WI38 (cell line): Measurements from ENCODE around the gene RPS3A.
"Not testable (repeated sequence)": the region's sequence is repeated elsewhere in the genome, so short reads cannot be mapped to it uniquely, and the experiment has no call there.

Source experiments
- H3K4me3 ChIP-seq: 2 replicates; pipeline ENCODE4 v1.5.1; 2011; ENCODE audit warnings: low read depth, mild to moderate bottlenecking, control low read depth, low read length
- TF ChIP-seq, protein P1 (sequence below): IDR thresholded peaks from 2 replicates; pipeline ENCODE4 v1.5.1; 2012; ENCODE audit warnings: low read depth, mild to moderate bottlenecking, control low read depth, low read length

RPS3A gene

DNA sequence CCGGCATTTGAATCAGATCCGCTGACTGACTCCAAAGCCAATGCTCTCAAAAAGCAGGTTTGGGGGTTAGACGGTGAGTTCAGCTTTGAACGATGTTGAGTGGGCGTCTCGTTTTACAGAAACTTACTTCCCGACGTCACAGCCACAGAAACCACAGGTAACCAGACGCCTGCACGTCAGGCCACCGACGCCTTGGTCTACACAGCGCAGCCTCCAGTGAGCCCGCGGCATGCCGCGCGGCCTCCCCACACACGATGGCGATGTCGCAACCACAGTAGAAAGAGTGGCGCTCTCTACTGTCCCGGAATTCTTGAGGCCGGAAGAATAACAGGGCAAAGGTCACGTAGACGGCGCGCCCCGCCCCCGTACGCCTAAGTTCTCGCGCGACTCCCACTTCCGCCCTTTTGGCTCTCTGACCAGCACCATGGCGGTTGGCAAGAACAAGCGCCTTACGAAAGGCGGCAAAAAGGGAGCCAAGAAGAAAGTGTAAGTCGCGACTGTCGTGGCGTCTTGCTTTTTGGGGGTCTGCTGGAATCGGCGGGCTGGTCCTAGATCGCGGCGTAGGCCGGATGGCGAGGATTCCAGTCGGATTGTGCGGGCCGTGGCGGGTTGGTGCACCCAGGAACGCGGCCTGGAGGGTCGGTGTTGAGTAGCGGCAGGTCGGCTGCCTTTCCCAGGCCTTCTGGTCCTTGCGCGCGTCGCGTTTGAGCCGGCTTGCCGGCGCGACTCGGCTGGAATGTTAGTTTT lies at the start of gene RPS3A:
Gene RPS3A (plus strand): TSS at position 400 of the 747 bp plus-strand sequence. CDS start 25 bp downstream, at position 425.
- peak within 1 kb of the TSS; percentile 100 for H3K4me3 ChIP-seq
- TF ChIP-seq, protein P1, sequence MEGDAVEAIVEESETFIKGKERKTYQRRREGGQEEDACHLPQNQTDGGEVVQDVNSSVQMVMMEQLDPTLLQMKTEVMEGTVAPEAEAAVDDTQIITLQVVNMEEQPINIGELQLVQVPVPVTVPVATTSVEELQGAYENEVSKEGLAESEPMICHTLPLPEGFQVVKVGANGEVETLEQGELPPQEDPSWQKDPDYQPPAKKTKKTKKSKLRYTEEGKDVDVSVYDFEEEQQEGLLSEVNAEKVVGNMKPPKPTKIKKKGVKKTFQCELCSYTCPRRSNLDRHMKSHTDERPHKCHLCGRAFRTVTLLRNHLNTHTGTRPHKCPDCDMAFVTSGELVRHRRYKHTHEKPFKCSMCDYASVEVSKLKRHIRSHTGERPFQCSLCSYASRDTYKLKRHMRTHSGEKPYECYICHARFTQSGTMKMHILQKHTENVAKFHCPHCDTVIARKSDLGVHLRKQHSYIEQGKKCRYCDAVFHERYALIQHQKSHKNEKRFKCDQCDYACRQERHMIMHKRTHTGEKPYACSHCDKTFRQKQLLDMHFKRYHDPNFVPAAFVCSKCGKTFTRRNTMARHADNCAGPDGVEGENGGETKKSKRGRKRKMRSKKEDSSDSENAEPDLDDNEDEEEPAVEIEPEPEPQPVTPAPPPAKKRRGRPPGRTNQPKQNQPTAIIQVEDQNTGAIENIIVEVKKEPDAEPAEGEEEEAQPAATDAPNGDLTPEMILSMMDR: peak; percentile 77

DNA sequence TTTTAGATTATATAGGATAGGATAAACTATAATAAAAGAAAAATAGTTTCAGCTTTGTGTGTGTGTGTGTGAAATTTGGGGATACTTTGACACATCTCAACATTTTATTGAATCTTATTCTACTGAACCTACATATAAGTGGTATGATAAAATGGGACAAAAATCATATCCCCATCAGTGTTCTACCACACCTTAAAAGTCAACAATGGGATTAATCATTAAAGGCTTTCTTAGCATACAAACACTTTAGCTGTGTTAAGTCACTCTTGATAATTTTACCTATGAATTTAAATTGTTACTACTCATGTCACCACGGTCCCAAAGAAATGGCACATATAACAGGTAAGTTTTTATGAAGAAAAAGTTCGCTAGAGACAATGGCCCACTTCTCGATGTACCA lies 46.6 kb upstream of the RPS3A start:
- H3K4me3 ChIP-seq: no peak overlapping the region
- TF ChIP-seq, protein P1: no peak

DNA sequence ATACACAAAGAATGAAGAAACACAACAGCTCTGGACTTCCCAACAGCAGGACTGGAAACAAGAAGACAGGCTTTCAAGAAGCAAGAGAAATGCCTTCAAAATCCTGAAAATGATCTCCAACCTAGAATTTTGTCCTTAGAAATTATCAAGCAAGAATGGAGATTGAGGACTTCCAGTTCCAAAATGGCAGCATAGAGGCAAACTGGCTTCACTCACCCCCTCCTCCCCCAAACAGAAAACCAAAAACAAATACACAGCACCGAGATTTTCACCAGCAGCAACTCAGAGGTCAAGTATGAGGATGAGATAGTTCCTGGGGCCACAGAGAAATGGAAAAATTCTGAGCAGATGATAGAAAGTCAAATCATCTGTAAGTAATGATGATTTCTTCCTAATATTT lies 43.9 kb upstream of the RPS3A start:
- TF ChIP-seq, protein P1: no peak
- no peak overlapping the region for H3K4me3 ChIP-seq

DNA sequence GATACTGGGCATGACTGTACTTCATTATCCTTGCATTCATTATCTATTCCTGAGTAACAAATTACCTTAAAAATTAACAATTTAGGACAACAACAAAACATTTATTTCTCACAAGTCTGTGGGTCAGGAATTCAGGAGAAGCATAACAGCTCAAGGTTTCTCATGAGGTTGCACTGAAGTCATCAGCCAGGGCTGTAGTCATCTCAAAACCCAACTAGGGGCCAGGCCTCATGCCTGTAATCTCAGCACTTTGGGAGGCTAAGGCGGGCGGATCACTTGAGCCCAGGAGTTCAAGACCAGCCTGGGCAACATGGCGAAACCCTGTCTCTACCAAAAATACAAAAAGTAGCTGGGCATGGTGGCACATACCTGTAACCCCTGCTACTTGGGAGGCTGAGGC lies 36.3 kb upstream of the RPS3A start:
- H3K4me3 ChIP-seq: not testable (repeated sequence)

DNA sequence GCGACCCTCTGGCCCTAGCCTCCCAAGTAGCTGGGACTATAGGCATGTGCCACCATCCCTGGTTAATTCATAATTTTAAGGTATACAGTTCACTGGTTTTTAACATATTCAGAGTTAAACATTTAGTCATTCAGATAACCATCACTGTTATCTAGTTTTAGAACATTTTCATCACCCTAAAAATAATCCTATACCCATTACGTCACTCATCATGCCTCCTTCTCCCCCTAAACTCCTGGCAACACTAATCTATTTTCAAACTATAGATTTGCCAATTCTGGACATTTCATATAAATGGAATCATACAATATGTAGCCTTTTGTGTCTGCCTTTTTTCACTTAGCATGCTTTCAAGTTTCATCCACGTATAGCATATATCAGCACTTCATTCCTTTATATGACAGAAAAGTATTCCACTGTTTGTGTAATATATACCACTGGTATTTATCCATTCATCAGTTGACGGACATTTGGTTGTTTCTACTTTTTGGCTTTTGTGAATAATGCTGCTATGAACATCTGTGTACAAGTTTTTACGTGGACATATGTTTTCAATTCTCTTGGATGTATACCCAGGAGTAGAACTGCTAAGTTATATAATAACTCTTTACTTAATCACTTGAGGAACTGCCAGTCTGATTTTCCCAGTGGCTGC lies 32.0 kb upstream of the RPS3A start:
- TF ChIP-seq, protein P1: no peak
- H3K4me3 ChIP-seq: no peak overlapping the region

DNA sequence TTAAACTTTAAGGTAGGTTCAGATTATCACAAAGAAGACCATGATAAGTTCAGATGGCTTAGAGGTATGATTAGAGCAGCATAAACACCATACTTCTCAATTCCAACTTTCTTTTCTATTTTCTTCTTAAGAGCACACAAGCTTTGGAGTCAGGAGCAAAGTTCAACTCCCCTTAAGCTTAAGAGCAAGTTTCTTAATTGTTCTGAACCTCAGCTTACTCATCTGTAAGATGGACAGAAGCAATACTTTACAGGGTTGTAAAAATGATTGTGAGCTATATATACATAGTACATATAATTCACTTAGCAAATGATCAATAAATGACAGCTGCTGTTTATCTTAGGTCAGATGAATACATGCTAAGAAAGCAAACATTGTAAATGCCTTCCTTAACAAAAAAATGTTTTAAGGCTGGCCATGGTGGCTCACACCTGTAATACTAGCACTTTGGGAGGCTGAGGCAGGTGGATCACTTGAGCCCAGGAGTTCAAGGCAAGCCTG lies 25.0 kb upstream of the RPS3A start:
- H3K4me3 ChIP-seq: no peak overlapping the region
- TF ChIP-seq, protein P1: no peak

DNA sequence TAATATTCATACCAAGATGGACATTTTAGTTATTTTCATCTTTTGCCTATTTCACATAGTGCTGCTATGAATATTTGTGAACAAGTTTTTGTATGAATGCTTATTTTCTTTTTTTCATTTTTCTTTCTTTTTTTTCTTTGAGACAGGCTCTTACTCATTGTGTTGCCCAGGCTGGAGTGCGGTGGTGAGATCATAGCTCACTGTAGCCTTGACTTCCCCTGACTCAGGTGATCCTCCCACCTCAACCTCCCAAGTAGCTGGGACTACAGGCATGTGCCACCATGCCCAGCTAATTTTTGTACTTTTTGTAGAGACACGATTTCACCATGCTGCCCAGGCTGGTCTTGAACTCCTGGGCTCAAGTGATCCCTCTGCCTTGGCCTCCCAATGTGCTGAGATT lies 21.4 kb upstream of the RPS3A start:
- H3K4me3 ChIP-seq: not testable (repeated sequence)

DNA sequence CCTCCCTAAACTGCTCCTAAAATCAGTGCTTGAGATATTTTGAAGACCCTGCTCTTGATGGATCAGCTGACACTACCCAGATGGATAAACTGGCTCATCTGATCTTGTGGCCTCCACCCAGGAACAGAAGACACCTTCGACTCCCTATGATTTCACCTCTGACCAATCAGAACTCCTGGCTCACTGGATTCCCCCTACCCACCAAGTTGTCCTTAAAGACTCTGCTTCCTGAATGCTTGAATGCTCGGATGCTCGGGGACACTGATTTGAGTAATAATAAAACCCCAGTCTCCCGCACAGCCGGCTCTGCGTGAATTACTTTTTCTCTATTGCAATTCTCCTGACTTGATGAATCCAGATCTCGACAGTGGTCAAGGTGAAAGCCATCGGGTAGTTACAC lies 12.0 kb upstream of the RPS3A start:
- TF ChIP-seq, protein P1: no peak
- no peak overlapping the region for H3K4me3 ChIP-seq
